HG02943 (cell line): ENCODE results near the gene TSPAN15.

Experiments
- ATAC-seq: cut with Tn5 transposase; IDR thresholded peaks from one replicate; pipeline ENCODE4 v1.9.1; 2021; ENCODE audit warnings: mild to moderate bottlenecking, low read depth, moderate library complexity; ENCODE audit not compliant: unreplicated experiment

Gene TSPAN15

GRCh38 chr10:69464401-69464800 lies 13.1 kb downstream of the TSPAN15 start:
- no peak for ATAC-seq

- no peak for ATAC-seq
Observed at GRCh38 chr10:69464801-69465401, 13.6 kb downstream of the TSPAN15 start.

GRCh38 chr10:69465457-69466157 lies 14.3 kb downstream of the TSPAN15 start:
- no peak for ATAC-seq

- no peak for ATAC-seq
Observed at GRCh38 chr10:69466158-69466490, 14.9 kb downstream of the TSPAN15 start.

- no peak for ATAC-seq
Observed at GRCh38 chr10:69466689-69467088, 15.4 kb downstream of the TSPAN15 start.

- ATAC-seq: no peak
Observed at GRCh38 chr10:69467928-69468750, 16.9 kb downstream of the TSPAN15 start.

- ATAC-seq: no peak
Observed at GRCh38 chr10:69468751-69469089, 17.5 kb downstream of the TSPAN15 start.

GRCh38 chr10:69469976-69470375 lies 18.7 kb downstream of the TSPAN15 start:
- ATAC-seq: no peak

- ATAC-seq: no peak
Observed at GRCh38 chr10:69470463-69471384, 19.5 kb downstream of the TSPAN15 start.

- ATAC-seq: no peak
Observed at GRCh38 chr10:69472142-69472541, 20.9 kb downstream of the TSPAN15 start.

GRCh38 chr10:69472544-69472943 lies 21.3 kb downstream of the TSPAN15 start:
- ATAC-seq: no peak

- ATAC-seq: no peak
Observed at GRCh38 chr10:69473304-69473990, 22.2 kb downstream of the TSPAN15 start.

- ATAC-seq: no peak
Observed at GRCh38 chr10:69474742-69475432, 23.6 kb downstream of the TSPAN15 start.

GRCh38 chr10:69475433-69475830 lies 24.2 kb downstream of the TSPAN15 start:
- ATAC-seq: no peak

- ATAC-seq: no peak
Observed at GRCh38 chr10:69477968-69478597, 26.8 kb downstream of the TSPAN15 start.

- no peak for ATAC-seq
Observed at GRCh38 chr10:69479240-69480067, 28.2 kb downstream of the TSPAN15 start.

GRCh38 chr10:69480068-69480412 lies 28.8 kb downstream of the TSPAN15 start:
- ATAC-seq: no peak

GRCh38 chr10:69481305-69481704 lies 30.0 kb downstream of the TSPAN15 start:
- ATAC-seq: no peak
